Stimulated activated CD8-positive, alpha-beta memory T cell treated with anti-CD3 and anti-CD28 coated beads, Interleukin-12 subunit alpha, Interleukin-12 subunit beta, amount 100 ng/mL, for 4 hours (primary cell): ENCODE measurements around the gene PABPC1L2B.
"Not testable (repeated sequence)": the region's sequence is repeated elsewhere in the genome, so short reads cannot be mapped to it uniquely, and the experiment has no call there.

ENCODE experiments used
- DNase-seq: peaks from one replicate; pipeline ENCODE4 v3.0.0-alpha.2; 2020; ENCODE audit warnings: low read depth

PABPC1L2B gene

DNA sequence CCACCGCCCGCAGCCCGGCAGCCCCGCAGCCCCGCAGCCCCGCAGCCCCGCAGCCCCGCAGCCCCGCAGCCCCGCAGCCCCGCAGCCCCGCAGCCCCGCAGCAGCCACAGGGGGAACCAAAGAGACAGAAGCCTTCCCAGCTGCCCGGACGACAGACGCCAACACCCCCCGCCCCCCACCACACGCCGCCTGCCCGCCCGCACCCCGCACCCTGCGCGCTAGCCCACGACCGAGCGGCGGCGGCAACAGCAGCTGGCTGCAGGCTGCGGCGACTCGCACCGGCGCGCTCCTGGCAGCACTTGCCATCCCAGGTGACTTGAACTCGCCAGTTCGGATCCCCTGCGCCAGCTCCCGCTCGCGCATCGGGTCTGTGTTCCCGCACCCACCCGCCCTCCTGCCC, at the start of gene PABPC1L2B:
Gene PABPC1L2B, plus strand, starts transcription at position 207 of the 400 bp plus-strand sequence. CDS start 704 bp downstream, outside the sequence.
- not testable (repeated sequence) for DNase-seq

DNA sequence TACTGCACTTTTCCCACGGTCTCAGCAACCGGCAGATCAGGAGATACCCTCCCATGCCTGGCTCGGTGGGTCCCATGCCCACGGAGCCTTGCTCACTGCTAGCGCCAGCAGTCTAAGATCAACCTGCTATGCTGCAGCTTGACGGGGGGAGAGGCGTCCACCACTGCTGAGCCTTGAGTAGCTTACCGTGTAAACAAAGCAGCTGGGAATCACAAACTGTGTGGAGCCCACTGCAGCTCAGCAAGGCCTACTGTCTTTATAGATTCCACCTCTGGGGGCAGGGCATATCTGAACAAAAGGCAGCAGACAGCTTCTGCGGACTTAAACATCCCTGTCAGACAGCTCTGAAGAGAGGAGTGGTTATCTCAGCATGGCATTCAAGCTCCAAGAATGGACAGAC, 42.8 kb upstream of the PABPC1L2B start:
- not testable (repeated sequence) for DNase-seq

DNA sequence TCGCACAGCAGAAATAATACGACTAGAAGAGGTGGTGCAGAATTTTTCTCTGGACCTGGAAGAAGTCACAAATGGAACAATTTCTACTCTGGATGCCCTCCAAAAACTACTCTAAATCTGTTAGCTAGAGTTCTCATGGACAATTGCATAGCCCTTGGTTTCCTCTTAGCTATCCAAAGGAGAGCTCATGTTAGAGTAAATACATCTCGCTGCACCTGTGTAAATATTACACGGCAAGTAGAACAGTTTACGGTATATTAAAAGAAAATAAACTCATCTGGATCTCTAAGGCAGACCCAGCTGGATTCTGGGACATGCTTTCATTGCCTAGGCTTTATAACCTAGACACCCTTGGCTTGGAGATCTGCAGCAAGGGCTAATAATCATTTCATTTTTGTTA, 30.9 kb upstream of the PABPC1L2B start:
- not testable (repeated sequence) for DNase-seq

DNA sequence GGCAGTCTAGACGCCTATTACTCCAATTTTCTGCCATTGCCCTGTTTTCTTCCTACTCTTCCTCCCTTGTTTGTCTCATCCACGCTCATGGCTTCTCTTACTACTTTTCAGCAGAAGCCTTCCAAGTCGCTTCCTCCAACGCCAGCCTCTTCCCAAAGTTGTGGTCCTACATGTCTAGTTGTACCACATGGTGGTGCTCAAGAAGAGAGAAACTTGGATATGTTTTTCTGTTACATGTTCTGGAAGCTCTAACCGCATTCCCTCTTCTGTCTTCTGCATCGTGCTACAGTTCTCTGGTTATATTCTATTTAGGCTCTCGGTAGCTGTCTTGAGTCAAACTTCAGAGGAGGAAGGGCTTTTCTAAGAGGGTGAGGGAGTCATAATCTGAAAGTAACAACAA, 27.9 kb upstream of the PABPC1L2B start:
- DNase-seq, result not testable (repeated sequence)

DNA sequence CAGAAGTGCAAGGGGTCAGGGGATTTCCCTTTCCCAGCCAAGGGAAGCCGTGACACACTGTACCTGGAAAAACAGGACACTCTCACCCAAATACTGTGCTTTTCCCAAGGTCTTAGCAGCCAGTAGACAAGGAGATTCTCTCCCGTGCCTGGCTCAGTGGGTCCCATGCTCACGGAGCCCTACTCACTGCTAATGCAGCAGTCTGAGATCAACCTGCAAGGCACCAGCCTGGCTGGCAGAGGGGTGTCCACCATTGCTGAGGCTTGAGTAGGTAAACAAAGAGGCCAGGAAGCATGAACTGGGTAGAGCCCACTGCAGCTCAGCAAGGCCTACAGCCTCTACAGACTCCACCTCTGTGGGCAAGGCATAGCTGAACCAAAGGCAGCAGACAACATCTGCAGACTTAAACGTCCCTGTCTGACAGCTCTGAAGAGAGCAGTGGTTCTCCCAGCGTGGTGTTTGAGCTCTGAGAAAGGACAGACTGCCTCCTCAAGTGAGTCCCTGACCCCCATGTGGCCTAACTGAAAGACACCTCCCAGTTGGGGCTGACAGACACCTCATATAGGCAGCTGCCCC, 21.8 kb upstream of the PABPC1L2B start:
- not testable (repeated sequence) for DNase-seq

DNA sequence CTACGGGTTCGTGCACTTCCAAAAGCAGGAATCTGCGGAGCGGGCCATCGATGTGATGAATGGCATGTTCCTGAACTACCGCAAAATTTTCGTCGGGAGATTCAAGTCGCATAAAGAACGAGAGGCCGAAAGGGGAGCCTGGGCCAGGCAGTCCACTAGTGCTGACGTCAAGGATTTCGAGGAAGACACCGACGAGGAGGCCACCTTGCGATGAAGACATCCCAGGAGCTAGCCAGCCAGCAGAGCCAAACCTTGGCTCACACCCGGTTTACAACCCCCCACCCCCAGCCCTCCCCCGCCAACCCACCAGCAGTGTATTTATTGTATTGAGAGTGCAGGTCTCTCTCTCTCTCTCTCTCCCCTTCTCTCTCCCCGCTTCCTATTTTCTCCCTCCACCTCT, 1.3 kb downstream of the PABPC1L2B start:
- not testable (repeated sequence) for DNase-seq

DNA sequence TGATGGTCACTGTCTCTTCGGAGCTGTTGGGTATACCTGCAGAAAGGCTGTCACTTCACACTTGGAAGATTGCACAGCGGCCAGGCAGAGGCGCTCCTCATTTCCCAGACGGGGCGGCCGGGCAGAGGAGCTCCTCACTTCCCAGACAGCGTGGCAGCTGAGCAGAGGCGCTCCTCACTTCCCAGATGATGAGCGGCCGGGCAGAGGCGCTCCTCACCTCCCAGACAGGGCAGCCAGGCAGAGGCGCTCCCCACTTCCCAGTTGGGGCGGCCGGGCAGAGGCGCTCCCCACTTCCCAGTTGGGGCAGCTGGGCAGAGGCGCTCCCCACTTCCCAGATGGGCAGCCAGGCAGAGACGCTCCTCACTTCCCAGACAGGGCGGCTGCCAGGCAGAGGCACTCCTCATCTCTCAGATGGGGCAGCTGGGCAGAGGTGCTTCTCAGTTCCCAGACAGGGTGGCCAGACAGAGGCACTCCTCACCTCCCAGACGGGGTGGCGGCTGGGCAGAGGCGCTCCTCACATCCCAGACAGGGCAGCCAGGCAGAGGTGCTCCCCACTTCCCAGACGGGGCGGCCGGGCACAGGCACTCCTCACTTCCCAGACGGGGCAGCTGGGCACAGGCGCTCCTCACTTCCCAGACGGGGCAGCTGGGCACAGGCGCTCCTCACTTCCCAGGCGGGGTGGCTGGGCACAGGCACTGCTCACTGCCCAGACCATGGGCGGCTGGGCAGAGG, 18.8 kb downstream of the PABPC1L2B start:
- no peak for DNase-seq

DNA sequence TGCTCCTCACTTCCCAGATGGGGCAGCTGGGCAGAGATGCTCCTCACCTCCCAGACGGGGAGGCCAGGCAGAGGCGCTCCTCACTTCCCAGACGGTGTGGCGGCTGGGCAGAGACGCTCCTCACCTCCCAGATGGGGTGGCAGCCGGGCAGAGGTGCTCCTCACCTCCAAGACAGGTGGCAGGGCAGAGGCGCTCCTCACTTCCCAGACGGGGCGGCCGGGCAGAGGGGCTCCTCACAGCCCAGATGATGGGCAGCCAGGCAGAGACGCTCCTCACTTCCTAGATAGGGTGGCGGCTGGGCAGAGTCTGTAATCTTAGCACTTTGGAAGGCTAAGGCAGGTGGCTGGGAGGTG, 19.3 kb downstream of the PABPC1L2B start:
- not testable (repeated sequence) for DNase-seq

DNA sequence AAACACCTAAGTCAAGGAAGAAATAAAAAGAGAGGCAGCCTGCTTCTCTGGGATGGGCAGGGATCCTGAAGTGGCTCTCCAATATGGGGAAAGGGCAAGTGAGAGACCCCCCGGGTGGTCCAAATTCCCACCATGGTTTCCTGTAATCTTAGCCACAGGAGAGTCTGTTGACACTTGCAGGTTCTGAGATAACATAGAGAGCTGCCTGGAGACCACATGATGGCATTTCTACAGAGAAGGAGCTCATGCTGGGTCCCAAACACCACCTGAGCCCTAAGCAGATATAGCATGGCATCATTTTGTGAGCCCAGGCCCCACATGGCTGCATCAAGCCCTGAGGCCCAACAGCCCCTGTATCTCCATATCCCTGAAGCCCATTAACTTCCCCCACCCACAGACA, 26.1 kb downstream of the PABPC1L2B start:
- no peak for DNase-seq
